Body of pancreas (tissue), 4 donors: Measurements from ENCODE around the gene CPNE1. TPM values are rescaled to one million over a fixed set of nuclear protein-coding genes. Genes with fewer than 3 reads are reported as not detected.

Experiments used
- ATAC-seq: fragments of 150-250 bp; one replicate; pipeline ENCODE4 v1.9.1; 2016
- DNase-seq, 4 donors: peaks; one replicate each; pipeline ENCODE4 v3.0.0-alpha.2; 2019
- H3K27ac ChIP-seq, 4 donors: fragments of 200-600 bp; sonication (generic); 1 replicate in 3 of 4; 2 replicates in 1 of 4; pipeline versions ENCODE4 v1.5.1 to v1.6.1; 2016 to 2019; ENCODE audit warnings: mild to moderate bottlenecking in 1 of 4, mixed read lengths in 1 of 4, moderate library complexity in 1 of 4
- H3K27me3 ChIP-seq, 2 donors: fragments of 200-600 bp; sonication (generic); one replicate each; pipeline ENCODE4 v1.6.0; 2016; ENCODE audit warnings: mild to moderate bottlenecking in 1 of 2
- H3K36me3 ChIP-seq, 2 donors: fragments of 200-600 bp; sonication (generic); replicated peaks in 1 of 2; 2 replicates each; pipeline ENCODE4 v1.5.1; 2016; ENCODE audit warnings: low read depth in 2 of 2; ENCODE audit not compliant: insufficient read depth in 1 of 2
- H3K4me1 ChIP-seq: fragments of 200-600 bp; sonication (generic); one replicate; pipeline ENCODE4 v1.6.0; 2016
- H3K4me3 ChIP-seq, 2 donors: fragments of 200-600 bp; sonication (generic); 1 replicate in 1 of 2; 2 replicates in 1 of 2; pipeline ENCODE4 v1.5.1; 2016 to 2019
- H3K9me3 ChIP-seq, 3 donors: fragments of 200-600 bp; sonication (generic); 1 replicate in 2 of 3; 2 replicates in 1 of 3; pipeline ENCODE4 v1.5.1; 2016
- POLR2A ChIP-seq, 3 donors: fragments of 450-650 bp; IDR thresholded peaks; one replicate each; pipeline ENCODE4 v1.6.1; 2016; ENCODE audit warnings: antibody characterized with exemption in 3 of 3, mild to moderate bottlenecking in 2 of 3
- WGBS, 2 donors: methylation state at CpG; one replicate each; pipeline ENCODE4 v1.1.5; 2017; 5-methylcytosine and 5-hydroxymethylcytosine counted together
- intact Hi-C: fragments of 100-400 bp; cut with DNase I; formaldehyde crosslinking; loops from one replicate; pipeline ENCODE4 v1.15.1; 2023
- total RNA-seq, 2 donors: library from RNA; depleted of rRNA; stranded (reverse); fragments of >200 nt; gene quantifications; one replicate each; pipeline ENCODE4 v1.1.0, GENCODE V29; 2016
- TF ChIP-seq, protein P1 (sequence below), 7 experiments: fragments of 450-650 bp in 4 of 7; fragments of 200-600 bp in 3 of 7; sonication (generic) in 3 of 7; IDR thresholded peaks; one replicate each; pipeline ENCODE4 v1.5.1; 2016 to 2019; ENCODE audit warnings: antibody characterized with exemption in 7 of 7

CPNE1 gene
- total RNA-seq, 2 donors from 2014 or later, result 87.3 to 93.9 TPM

DNA sequence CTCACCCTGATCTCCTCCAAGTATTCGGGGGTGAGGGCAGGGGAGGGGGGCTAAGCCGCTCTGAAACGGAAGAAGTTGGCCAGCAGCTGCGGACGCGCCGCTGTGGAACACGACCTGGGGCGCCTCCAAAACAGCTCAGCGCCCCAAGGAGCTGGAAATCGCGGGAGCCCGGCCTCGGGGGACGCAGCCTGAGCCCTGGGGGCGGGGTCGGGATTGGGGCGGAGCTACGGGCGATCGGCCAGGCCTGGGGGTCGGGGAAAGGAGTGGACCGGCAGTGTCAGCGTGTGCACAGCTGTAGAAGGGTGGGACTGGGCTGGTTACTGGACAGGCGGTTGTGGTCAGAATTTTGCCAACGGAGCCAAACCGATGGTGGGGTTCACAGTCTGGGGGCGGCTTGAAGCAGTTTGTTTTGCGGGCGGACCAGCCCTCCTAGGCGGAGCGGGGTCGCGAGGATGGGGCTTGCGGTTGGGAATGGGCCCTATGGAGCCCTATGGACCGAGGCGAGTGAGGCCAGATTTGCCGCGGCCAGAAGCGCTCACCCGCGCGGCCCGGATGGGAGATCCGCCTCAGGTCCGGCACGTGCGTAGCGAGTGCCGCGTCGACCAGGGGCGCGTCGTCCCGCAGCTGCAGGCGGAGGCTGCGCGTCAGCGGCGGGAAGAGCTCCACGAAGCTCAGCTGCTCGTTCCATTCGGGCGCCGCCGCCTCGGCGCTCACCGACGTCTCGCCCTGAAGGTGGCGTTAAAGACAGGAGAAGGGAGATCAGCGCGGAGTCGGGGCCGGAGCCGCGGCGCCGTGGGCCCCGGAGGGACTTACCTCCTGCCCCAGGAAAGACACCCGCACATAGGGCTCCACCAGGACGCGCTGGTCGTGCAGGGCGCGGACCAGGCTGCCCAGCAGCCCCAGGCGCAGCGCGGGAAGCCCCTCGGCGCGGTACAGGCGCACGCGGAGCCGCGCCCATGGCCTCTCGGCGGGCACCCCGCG, 63.4 kb downstream of the CPNE1 start:
- DNase-seq (peak; percentile 82 to 83 (median 82)), ATAC-seq (peak; percentile 85)
- 2% methylated on average over 10 to 93 of the region's 103 CpGs for WGBS, 2 donors
- TF ChIP-seq POLR2A (IDR thresholded peaks at IDR 0.05), result peak in 1 of 3 donors; percentile 23
- TF ChIP-seq, protein P1, sequence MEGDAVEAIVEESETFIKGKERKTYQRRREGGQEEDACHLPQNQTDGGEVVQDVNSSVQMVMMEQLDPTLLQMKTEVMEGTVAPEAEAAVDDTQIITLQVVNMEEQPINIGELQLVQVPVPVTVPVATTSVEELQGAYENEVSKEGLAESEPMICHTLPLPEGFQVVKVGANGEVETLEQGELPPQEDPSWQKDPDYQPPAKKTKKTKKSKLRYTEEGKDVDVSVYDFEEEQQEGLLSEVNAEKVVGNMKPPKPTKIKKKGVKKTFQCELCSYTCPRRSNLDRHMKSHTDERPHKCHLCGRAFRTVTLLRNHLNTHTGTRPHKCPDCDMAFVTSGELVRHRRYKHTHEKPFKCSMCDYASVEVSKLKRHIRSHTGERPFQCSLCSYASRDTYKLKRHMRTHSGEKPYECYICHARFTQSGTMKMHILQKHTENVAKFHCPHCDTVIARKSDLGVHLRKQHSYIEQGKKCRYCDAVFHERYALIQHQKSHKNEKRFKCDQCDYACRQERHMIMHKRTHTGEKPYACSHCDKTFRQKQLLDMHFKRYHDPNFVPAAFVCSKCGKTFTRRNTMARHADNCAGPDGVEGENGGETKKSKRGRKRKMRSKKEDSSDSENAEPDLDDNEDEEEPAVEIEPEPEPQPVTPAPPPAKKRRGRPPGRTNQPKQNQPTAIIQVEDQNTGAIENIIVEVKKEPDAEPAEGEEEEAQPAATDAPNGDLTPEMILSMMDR (IDR thresholded peaks at IDR 0.05), result peak; percentile 9 to 64 (median 52)
- Histone ChIP-seq H3K4me3 (peak overlapping the region in 1 of 2 donors; percentile 13), H3K27ac (no peak overlapping the region), H3K4me1 (peaks cover 29% of the 10 kb centered on the region), H3K27me3 (no peaks in the 10 kb centered on the region), H3K36me3 (no peaks in the 10 kb centered on the region), H3K9me3 (no peaks in the 10 kb centered on the region)
- intact Hi-C loops, result loop anchor here (10.0 kb wide), 1 partner anchor 94 kb away; the partner anchor contains the start of genes NFS1 and ROMO1

- DNase-seq, result no peak
- H3K27ac ChIP-seq, result no peak overlapping the region
- no peaks in the 10 kb centered on the region for H3K27me3 ChIP-seq
- H3K9me3 ChIP-seq, result no peaks in the 10 kb centered on the region
- intact Hi-C loops, result loop anchor here (10.0 kb wide), 1 partner anchor 94 kb away; the partner anchor contains the start of genes NFS1 and ROMO1
- 36 to 42% methylated on average over 24 to 34 of the region's 34 CpGs for WGBS, 2 donors
- no peak for TF ChIP-seq POLR2A (IDR thresholded peaks at IDR 0.05)
- TF ChIP-seq, protein P1 (IDR thresholded peaks at IDR 0.05), result no peak
- H3K4me1 ChIP-seq, result peaks cover 29% of the 10 kb centered on the region
- no peak for ATAC-seq
- no peak overlapping the region for H3K4me3 ChIP-seq
- no peaks in the 10 kb centered on the region for H3K36me3 ChIP-seq
Measured at GRCh38 chr20:35600176-35600992, 64.3 kb downstream of the CPNE1 start.

- Histone ChIP-seq H3K27me3 (no peaks in the 10 kb centered on the region), H3K4me3 (no peak overlapping the region), H3K36me3 (no peaks in the 10 kb centered on the region), H3K27ac (no peak overlapping the region), H3K4me1 (peaks cover 29% of the 10 kb centered on the region), H3K9me3 (no peaks in the 10 kb centered on the region)
- DNase-seq, result no peak
- TF ChIP-seq, protein P1 (IDR thresholded peaks at IDR 0.05), result no peak
- no peak for TF ChIP-seq POLR2A (IDR thresholded peaks at IDR 0.05)
- ATAC-seq, result no peak
- intact Hi-C loops, result loop anchor here (10.0 kb wide), 1 partner anchor 95 kb away; the partner anchor contains the start of genes NFS1 and ROMO1
- WGBS, 2 donors, result 91 to 100% methylated on average over 1 to 9 of the region's 9 CpGs
Measured at GRCh38 chr20:35599776-35600120, 65.0 kb downstream of the CPNE1 start.

DNA sequence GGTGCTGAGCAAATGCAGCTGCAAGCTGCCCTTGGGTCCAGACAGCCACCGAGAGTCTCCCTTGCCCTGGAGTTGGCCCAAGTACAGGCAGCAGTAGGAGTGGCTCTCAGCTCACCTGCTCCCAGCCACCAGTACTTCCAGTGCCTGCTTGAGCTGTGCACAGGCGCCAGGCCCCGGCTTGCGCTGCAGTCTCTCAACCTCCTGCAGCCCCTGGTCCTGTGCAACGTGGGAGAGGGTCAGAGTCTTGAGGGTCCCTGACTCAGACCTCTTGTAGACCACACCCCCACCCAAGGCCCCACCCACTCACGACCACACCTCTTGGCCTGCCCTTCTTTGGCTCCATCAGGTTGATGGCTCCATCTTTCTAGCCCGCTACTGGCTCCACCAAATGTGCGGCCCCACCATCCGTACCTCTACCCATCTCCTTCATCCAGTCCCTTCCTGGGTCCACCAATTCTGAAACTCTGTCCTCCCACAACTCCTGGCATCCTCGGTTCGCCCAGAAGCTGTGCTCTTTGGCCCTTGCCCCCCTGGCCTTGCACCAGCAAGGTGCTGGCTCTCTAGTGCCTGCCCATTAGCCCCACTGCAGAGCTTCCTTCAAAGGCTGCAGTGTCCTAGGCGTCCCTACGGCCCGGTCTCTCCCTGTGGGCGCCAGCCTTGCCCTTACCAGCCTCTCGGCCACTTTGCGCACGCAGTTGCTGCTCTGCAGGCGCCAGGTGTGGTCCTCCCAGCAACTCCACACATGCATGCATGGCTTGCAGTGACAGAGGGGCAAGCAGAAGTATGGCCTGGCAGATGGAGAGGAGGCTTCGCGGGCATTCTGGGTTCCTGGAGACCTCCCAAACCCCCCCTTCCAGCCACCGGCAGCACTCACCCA, 65.6 kb downstream of the CPNE1 start:
- 66 to 68% methylated on average over 15 to 22 of the region's 22 CpGs for WGBS, 2 donors
- H3K4me1 ChIP-seq, result peaks cover 29% of the 10 kb centered on the region
- H3K27ac ChIP-seq, result no peak overlapping the region
- no peak overlapping the region for H3K4me3 ChIP-seq
- no peak for TF ChIP-seq POLR2A (IDR thresholded peaks at IDR 0.05)
- TF ChIP-seq, protein P1 (IDR thresholded peaks at IDR 0.05), result no peak
- H3K9me3 ChIP-seq, result no peaks in the 10 kb centered on the region
- intact Hi-C loops, result no loop called here
- H3K27me3 ChIP-seq, result no peaks in the 10 kb centered on the region
- no peaks in the 10 kb centered on the region for H3K36me3 ChIP-seq
- ATAC-seq (peak; percentile 47), DNase-seq (peak; percentile 56 to 78 (median 70))
